GM12878 (cell line): ENCODE measurements around the gene TPCN1. TPM values are rescaled to one million over a fixed set of nuclear protein-coding genes. Genes with fewer than 3 reads are reported as not detected.

Source experiments
- ATAC-seq: fragments of 200-7000 bp; cut with Tn5 transposase; 3 replicates; pipeline ENCODE4 v1.9.1; 2020; ENCODE audit warnings: mild to moderate bottlenecking, moderate library complexity
- BruUV-seq: library from RNA; stranded (reverse); fragments of 400-500 nt; replicated peaks from 2 replicates; lab custom pipeline; 2021; lab: Mats Ljungman, UMichigan
- CTCF ChIA-PET: fragments of 300-600 bp; sonication (Branson Sonifier 250); formaldehyde crosslinking; extraction: SDS; loops from one replicate; lab custom pipeline; 2021; ENCODE audit warnings: inconsistent platforms; lab: Yijun Ruan, JAX
- POLR2A ChIA-PET: fragments of 350-600 bp; formaldehyde crosslinking; extraction: SDS; loops from one replicate; lab custom pipeline; 2021; ENCODE audit warnings: inconsistent platforms; lab: Charles Lee
- RAD21 ChIA-PET: fragments of 300-600 bp; sonication (Branson Sonifier 250); formaldehyde crosslinking; loops from one replicate; lab custom pipeline; 2023; ENCODE audit warnings: antibody characterized with exemption; ENCODE audit not compliant: unreplicated experiment; lab: Charles Lee
- SMC1A ChIA-PET: fragments of 300-600 bp; sonication (Branson Sonifier 250); formaldehyde crosslinking; loops from one replicate; lab custom pipeline; 2023; ENCODE audit not compliant: unreplicated experiment, uncharacterized antibody; lab: Charles Lee
- DNase-seq: peaks from one replicate; pipeline ENCODE4 v3.0.0-alpha.2; 2011; ENCODE audit warnings: low read depth, low spot score
- FAIRE-seq: peaks from 3 replicates; lab custom pipeline; 2011; peaks lifted over from hg19 to GRCh38; lab: Jason Lieb, UNC
- H2AFZ ChIP-seq: 2 replicates; pipeline ENCODE4 v1.6.0; 2011; ENCODE audit warnings: low read depth, low read length, control low read depth; ENCODE audit not compliant: control insufficient read depth
- H3K27ac ChIP-seq: 2 replicates; pipeline ENCODE4 v1.5.1; 2011; ENCODE audit warnings: control low read depth; ENCODE audit not compliant: control insufficient read depth, insufficient read depth
- H3K27me3 ChIP-seq, 2 experiments: replicated peaks in 1 of 2; 2 replicates each; pipeline versions ENCODE4 v1.6.0 to v1.6.1; 2011; ENCODE audit warnings: low read length in 1 of 2; ENCODE audit not compliant: control insufficient read depth in 2 of 2, insufficient read depth in 2 of 2
- H3K36me3 ChIP-seq, 2 experiments: 2 replicates each; pipeline ENCODE4 v1.5.1; 2011; ENCODE audit warnings: low read length in 1 of 2; ENCODE audit not compliant: control insufficient read depth in 2 of 2, insufficient read depth in 2 of 2
- H3K4me1 ChIP-seq: 2 replicates; pipeline ENCODE4 v1.6.1; 2011; ENCODE audit warnings: mild to moderate bottlenecking, low read length, moderate library complexity, mixed read lengths; ENCODE audit not compliant: control insufficient read depth, insufficient read depth
- H3K4me2 ChIP-seq: 2 replicates; pipeline ENCODE4 v1.6.0; 2011; ENCODE audit warnings: control low read depth; ENCODE audit not compliant: control insufficient read depth, insufficient read depth
- H3K4me3 ChIP-seq: fragments of 200-600 bp; sonication (generic); 2 replicates; pipeline ENCODE4 v1.5.1; 2016
- H3K79me2 ChIP-seq: 2 replicates; pipeline ENCODE4 v1.6.0; 2011; ENCODE audit warnings: low read length; ENCODE audit not compliant: control insufficient read depth, insufficient read depth
- H3K9ac ChIP-seq: 2 replicates; pipeline ENCODE4 v1.8.0; 2011; ENCODE audit warnings: low read length, control low read depth, mixed read lengths; ENCODE audit not compliant: control insufficient read depth, insufficient read depth
- H3K9me3 ChIP-seq: replicated peaks from 3 replicates; pipeline ENCODE4 v1.5.1; 2011; ENCODE audit warnings: mild to moderate bottlenecking, low read length; ENCODE audit not compliant: control insufficient read depth, insufficient read depth
- H4K20me1 ChIP-seq: 2 replicates; pipeline ENCODE4 v1.6.0; 2011; ENCODE audit not compliant: control insufficient read depth, insufficient read depth
- EED ChIP-seq: sonication (generic); IDR thresholded peaks from 2 replicates; pipeline ENCODE4 v1.6.1; 2016; ENCODE audit warnings: antibody characterized with exemption, low read depth
- MYC ChIP-seq: IDR thresholded peaks from 2 replicates; pipeline ENCODE4 v1.6.1; 2011; ENCODE audit warnings: mild to moderate bottlenecking, low read length, moderate library complexity, inconsistent platforms; ENCODE audit not compliant: insufficient read depth, insufficient replicate concordance, insufficient read length, severe bottlenecking
- NRF1 ChIP-seq: conservative IDR thresholded peaks from 2 replicates; pipeline ENCODE4 v1.6.1; 2011; ENCODE audit warnings: mild to moderate bottlenecking, low read depth, low read length, improper control_type of control experiment
- WGBS: methylation state at CpG from one replicate; pipeline ENCODE4 v1.1.6; 2016; ENCODE audit warnings: low lambda C conversion rate; ENCODE audit not compliant: insufficient replicate concordance, insufficient coverage; ENCODE audit errors: missing lambda C conversion rate; 5-methylcytosine and 5-hydroxymethylcytosine counted together
- in situ Hi-C: fragments of 300-500 bp; cut with MboI; formaldehyde crosslinking; loops from 9 replicates; pipeline ENCODE4 v1.14.3; 2018; ENCODE audit warnings: mixed read lengths
- intact Hi-C: fragments of 100-400 bp; cut with micrococcal nuclease; formaldehyde crosslinking; loops from one replicate; pipeline ENCODE4 v1.14.2; 2022; ENCODE audit not compliant: unreplicated experiment
- polyA plus RNA-seq, 11 experiments: library from polyadenylated mRNA; depleted of rRNA in 4 of 11; unstranded in 6 of 11; stranded (reverse) in 5 of 11; fragments of >200 nt; fragmentation: Nextera tagmentation in 4 of 11; fragmentation: Illumina TruSeq in 1 of 11; extraction: Ambion mirVana in 4 of 11; extraction: Trizol in 1 of 11; gene quantifications; 1 replicate in 1 of 11; 2 replicates in 10 of 11; pipeline versions ENCODE4 v1.2.1 to v1.2.3, GENCODE V29; 2011 to 2016; ENCODE audit warnings: inconsistent platforms in 2 of 11, missing spikeins in 2 of 11, low read depth in 1 of 11
- total RNA-seq, 4 experiments: library from RNA; depleted of rRNA in 3 of 4; stranded (reverse); fragments of >200 nt in 3 of 4; fragmentation: Illumina TruSeq in 1 of 4; extraction: Trizol in 1 of 4; gene quantifications; 2 replicates each; pipeline versions ENCODE4 v1.2.1 to v1.2.3, GENCODE V29; 2013 to 2021
- TF ChIP-seq, protein P1 (sequence below): fragments of 450-650 bp; IDR thresholded peaks from 2 replicates; pipeline ENCODE4 v1.6.1; 2014; ENCODE audit warnings: mild to moderate bottlenecking

TPCN1 gene
- total and polyA plus RNA-seq, 10 of the 15 experiments (the other 5 are each of a cell fraction or from before 2014, with no cell fraction given) = 0.79 to 30.9 (median 19.4) TPM

DNA sequence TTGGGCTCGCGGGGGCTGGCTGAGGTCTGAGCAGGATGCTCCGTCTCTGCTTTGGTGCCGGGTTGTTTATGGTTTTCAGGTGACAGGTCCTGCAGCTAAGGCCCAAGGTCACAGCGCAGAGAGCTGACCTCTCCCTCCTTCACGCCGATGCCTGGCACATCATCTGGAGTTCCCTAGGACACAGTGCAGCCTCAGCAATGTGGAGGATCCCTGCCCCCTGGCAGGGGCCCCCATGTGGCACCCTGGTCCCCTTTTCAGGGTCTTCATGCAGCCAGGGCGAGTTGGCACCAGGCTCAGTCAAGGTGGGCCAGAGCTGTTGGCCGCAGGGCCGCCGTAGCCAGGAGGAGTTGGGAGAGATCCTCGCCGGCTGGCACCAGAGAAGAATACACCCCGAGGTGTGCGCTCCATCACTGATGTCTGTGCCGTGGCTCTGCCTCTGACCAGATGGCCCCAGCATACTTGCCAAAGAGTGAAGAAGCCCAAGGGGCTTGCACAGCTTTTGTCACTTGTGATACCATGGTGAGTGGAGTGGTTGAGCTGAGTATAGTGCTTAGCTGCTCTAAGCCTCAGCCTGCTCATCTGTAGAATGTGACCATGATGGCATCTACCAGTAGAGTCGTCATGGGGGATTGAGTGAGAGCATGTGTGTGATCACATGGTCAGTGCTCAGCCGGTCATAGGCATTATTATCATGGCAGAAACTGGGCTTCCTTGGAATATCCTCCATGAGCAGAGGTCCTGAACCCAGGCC, 11.0 kb downstream of the TPCN1 start:
- H3K27ac ChIP-seq = peak overlapping the region; percentile 97
- H3K79me2 ChIP-seq = peaks cover 8% of the 10 kb centered on the region
- peak overlapping the region; percentile 67 for H3K9ac ChIP-seq
- in situ Hi-C loops (no loop called here), intact Hi-C loops (loop anchor here (2.0 kb wide), 1 partner anchor 35 kb away; no protein-coding TSS in a partner anchor)
- ChIA-PET CTCF (interaction anchor here (0.7 to 2.6 kb wide), 11 partner anchors 9 to 183 kb away, joined by 3 to 11 read pairs (median 4); no protein-coding TSS in a partner anchor), POLR2A (interaction anchor here (0.6 to 7.6 kb wide), 7 partner anchors 10 to 45 kb away, joined by 3 to 74 read pairs (median 3); partner anchors contain the start of gene TPCN1), SMC1A (interaction anchor here (1.6 to 15.7 kb wide), 8 partner anchors 9 to 51 kb away, joined by 3 to 237 read pairs (median 18); partner anchors contain the start of genes DDX54 and RITA1), RAD21 (interaction anchor here (0.6 to 6.6 kb wide), 13 partner anchors 10 to 1135 kb away, joined by 3 to 47 read pairs (median 4); partner anchors contain the start of genes DDX54, RITA1 and TPCN1)
- no peak overlapping the region for H3K4me3 ChIP-seq
- BruUV-seq = no TSS peak
- TF ChIP-seq EED (0 out of 2 replicates have a peak, but pooled peaks have one; percentile 10), MYC (peak; percentile 14), NRF1 (no peak)
- TF ChIP-seq, protein P1, sequence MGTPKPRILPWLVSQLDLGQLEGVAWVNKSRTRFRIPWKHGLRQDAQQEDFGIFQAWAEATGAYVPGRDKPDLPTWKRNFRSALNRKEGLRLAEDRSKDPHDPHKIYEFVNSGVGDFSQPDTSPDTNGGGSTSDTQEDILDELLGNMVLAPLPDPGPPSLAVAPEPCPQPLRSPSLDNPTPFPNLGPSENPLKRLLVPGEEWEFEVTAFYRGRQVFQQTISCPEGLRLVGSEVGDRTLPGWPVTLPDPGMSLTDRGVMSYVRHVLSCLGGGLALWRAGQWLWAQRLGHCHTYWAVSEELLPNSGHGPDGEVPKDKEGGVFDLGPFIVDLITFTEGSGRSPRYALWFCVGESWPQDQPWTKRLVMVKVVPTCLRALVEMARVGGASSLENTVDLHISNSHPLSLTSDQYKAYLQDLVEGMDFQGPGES = no peak
- 91% methylated on average over 18 of the region's 18 CpGs for WGBS
- H4K20me1 ChIP-seq = no peaks in the 10 kb centered on the region
- H3K27me3 ChIP-seq = no peaks in the 10 kb centered on the region
- H3K4me1 ChIP-seq = peaks cover 61% of the 10 kb centered on the region
- peaks cover 9 to 37% of the 10 kb centered on the region in 2 experiments for H3K36me3 ChIP-seq
- ATAC-seq = no peak
- no peak for FAIRE-seq
- peak overlapping the region; percentile 22 for H2AFZ ChIP-seq
- peak overlapping the region; percentile 46 for H3K4me2 ChIP-seq
- H3K9me3 ChIP-seq = no peaks in the 10 kb centered on the region
- no peak for DNase-seq
